NCI-H446 (cell line): ENCODE measurements around the gene PTGIS.
A peak's percentile ranks its signal among the peaks of the same experiment; 100 is the strongest.
"Not testable (repeated sequence)": the region's sequence is repeated elsewhere in the genome, so short reads cannot be mapped to it uniquely, and the experiment has no call there.

ENCODE experiments used
- DNase-seq, 2 experiments: peaks; one replicate each; lab custom pipeline; 2025; lab: John Stamatoyannopoulos, UW

PTGIS gene

DNA sequence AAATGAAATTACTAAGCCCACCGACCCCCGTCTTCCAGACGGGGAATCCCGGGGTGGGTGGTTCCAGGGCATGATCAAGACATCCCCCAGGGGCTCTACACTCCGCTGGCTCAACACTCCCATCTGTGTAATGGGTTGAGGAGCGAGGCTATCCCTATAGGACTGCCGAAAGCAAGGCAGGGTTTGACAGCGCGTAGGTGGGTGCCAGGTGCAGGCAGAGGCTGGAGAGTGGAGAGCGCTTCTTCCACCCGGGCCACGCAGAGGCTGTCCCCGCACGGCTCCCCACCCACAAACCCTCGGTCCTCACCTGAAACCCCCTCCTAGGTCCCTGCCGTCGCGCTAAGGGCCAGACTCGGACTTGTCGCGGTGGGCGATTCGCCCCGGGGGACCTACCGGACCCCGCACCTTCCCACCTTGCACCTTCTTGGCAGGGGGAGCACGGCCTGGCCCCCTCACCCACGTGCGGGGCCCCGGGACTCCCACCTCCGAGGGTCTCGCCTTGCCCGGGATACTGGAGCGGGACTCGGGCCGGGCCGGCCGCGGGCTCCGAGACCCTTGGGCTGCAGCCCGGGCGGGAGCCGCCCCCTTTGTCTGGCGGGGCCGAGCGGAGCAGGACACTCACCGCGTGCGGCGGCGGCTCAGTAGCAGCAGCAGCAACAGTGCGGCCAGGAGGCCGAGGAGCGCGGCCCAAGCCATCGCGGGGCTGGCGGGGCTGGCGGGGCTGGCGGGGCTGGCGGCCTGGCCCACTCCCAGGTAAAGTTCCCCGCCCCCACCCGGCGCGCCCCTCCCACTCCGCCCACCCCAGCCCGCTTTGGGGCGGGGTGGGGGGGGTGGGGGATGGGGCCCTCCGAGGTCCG, at the start of gene PTGIS:
Gene PTGIS (minus strand): TSS at position 717 of the 857 bp plus-strand sequence. CDS start 21 bp downstream, at position 696.
- no peak for DNase-seq

GRCh38 chr20:49617394-49617793, 49.5 kb upstream of the PTGIS start:
- not testable (repeated sequence) for DNase-seq

GRCh38 chr20:49616154-49617007, 48.4 kb upstream of the PTGIS start:
- DNase-seq: no peak

DNA sequence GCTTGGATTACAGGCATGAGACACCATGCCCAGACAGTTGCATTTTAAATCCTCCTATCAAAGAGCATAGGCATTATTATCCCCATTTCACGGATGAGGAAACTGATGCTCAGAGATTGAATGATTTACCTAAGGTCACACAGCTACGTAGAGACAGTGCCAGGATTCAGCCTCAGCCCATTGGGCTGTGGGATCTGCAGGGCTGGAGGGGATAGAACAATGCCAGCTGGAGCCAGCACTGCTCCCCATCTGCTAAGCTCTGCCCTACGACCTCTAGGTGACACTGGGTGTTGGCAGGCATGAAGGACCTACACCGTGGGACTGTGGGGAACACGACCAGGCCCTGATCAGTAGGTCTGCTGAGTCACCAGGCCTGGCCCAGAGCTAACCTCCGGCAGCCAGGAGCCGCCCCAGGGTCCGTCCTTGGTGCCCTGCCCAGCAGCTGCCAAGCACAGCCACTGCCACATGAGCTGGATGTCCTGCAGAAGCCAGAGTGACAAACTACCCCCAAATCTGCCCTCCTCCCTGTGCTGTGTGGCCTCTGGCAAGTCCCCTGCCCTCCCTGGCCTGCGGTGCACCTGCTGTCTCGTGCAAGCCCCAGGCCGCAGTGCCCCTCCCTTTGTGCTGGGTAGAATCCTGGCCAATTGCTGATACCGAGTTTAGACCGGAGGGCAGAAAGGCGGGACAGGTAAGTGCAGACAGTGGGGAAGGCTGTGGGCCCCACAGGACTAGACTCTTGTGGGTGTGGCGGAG, 47.6 kb upstream of the PTGIS start:
- no peak for DNase-seq

DNA sequence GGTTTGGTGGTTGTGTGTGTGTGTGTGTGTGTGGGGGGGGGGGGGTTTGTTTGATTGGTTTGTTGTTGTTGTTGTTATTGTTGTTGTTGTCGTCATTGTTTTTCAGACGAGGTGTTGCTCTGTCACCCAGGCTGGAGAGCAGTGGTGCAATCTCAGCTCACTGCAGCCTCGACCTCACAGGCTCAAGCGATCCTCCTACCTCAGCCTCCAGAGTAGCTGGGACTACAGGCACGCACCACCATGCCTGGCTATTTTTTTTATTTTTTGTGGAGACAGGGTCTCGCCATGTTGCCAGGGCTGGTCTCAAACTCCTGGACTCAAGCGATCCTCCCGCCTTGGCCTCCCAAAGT, 47.1 kb upstream of the PTGIS start:
- not testable (repeated sequence) for DNase-seq

- no peak for DNase-seq
Observed at GRCh38 chr20:49614338-49615050, 46.6 kb upstream of the PTGIS start.

GRCh38 chr20:49612127-49612738, 44.3 kb upstream of the PTGIS start:
- no peak for DNase-seq

DNA sequence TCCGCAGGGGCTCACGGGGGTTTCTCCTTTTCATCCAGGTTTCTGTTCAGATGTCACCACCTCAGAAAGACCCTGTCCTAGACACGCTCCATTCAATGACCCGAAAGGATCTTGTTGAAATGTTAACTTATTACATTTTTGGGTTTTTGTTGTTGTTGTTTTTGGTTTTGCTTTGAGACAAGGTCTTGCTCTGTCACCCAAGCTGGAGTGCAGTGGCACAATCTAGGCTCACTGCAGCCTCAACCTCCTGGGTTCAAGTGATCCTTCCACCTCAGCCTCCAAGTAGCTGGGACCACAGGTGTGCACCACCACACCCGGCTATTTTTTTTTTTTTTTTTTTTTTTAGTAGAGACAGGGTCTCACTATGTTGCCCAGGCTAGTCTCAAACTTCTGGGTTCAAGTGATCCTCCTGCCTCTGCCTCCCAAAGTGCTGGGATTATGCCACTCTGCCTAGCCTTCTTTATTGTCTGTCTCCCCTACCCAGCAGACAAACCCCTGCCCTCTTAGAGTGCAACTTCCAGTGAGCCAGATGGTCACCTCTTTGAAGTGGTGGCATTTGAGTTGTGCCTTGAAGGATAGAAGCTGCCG, 43.7 kb upstream of the PTGIS start:
- DNase-seq: not testable (repeated sequence)

- DNase-seq: peak in 1 of 2 experiments; percentile 80
Observed at GRCh38 chr20:49610691-49611538, 43.0 kb upstream of the PTGIS start.

- peak; percentile 10 to 49 for DNase-seq
Observed at GRCh38 chr20:49608752-49609670, 41.1 kb upstream of the PTGIS start.

DNA sequence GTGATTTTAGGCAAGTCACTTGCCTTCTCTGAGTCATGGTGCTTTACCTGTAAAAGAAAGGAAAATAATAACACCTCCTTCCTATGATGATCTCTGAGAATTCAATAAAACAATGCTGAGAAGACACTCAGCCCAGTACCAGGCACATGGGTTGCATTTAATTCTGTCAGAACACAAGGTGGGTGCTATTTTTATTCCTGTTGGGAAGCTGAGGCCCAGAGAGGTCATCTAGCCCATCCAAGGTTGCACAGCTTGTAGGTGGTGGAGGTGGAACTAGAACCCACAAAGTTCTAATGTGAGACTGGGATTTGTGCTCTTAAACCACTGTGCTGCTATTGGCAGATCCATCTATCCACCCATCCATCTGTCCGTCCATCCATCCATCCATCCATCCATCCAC, 39.6 kb upstream of the PTGIS start:
- DNase-seq: no peak

DNA sequence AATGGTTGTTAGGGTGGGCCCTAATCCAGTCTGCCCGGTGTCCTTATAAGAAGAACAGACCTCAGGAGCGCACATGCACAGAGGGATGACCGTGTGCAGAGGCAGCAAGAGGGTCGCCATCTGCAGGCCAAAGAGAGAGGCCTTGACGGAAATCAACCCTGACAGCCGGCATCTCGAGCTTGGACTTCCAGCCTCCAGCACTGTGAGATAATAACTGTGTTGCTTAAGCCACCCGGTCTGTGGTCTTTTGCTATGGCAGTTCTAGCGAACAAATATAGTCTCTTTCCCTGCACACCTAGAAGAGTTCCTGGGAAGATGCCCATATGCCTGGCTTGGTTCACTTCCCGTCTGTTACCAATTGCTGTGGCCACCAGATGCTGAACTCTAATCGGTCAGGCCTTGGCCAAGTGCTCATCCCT, 35.3 kb upstream of the PTGIS start:
- DNase-seq: peak in 1 of 2 experiments; percentile 26

DNA sequence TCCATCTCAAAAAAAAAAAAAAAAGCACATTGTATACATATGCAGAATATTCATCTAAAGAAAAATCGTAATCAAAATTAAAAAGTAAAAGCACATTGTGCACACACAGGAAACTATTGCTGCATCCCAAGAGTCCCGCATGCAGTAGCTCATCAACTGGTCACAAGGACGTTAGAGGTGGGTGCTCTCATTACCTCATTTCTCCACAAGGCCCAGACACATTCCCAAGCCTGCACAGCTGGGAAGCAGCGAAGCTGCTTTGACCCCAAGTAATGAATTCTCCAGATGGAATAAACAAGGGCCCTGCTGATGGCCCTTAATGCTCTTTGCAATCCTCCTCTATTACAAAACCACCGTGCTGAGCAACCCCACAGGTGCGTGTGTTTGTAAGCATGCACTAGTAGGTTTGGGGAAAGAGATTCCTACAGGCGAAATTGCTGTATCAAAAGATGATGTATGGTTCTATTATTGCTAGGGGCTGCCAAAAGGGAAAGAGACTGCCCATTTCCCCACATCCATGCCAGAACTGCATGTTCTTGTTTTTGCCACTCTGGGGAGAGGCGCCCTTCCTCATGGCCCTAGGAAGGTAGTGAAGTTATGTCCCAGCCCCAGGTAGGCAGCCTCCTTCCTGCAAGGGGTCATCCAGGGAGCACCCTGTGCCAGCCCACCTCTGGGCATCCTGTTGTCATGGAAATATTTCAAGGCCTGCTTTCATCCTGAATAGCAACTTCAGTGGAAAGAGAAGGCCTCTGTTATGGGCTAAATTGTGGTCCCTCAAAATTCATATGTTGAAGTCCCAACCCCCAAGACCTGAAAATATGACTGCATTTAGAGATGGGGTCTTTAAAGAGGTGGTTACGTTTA, 34.6 kb upstream of the PTGIS start:
- DNase-seq: no peak

GRCh38 chr20:49601153-49601924, 33.4 kb upstream of the PTGIS start:
- no peak for DNase-seq

DNA sequence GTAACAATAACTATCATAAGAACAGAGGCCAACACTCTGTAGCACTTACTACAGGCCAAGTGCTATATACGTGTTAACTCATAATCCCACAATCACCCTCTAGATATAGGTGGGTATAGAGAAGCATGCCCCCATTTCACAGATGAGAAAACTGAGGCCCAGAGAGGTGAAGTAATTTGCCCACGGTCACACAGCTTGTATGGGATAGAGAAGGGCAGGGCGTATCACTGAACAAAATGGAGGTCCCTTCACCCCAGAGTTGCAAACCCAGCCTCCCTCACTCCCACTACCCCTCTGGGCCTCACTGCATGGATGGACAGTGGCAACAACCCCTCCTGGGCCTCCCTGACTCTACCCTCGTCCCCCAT, 31.8 kb upstream of the PTGIS start:
- no peak for DNase-seq

DNA sequence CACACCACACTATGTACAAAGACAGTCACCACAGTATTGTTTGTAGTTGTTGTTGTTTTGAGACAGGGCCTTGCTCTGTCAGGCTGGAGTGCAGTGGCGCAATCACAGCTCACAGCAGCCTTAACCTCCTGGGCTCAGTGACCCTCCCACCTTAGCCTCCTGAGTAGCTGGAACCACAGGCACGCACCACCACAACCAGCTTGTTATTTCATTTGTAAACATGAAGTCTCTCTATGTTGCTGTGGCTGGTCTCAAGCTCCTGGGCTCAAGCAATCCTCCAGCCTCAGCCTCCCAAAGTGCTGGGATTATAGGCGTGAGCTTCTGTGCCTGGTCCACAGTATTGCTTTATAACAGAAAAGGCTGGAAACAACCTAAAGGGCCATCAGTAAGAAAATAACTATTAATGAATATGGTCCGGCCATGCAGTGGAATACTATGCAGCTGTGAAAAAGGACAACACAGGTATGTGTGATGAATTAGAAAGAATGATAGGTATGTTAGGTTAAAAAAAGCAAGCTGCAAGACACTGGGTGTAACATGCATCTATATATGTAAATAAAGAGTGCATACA, 30.0 kb upstream of the PTGIS start:
- DNase-seq: no peak
